ENCODE results near the gene SLC39A9. TPM values are rescaled to one million over a fixed set of nuclear protein-coding genes. Genes with fewer than 3 reads are reported as not detected.

SLC39A9 gene
- total RNA-seq, 1 donor from 2014 or later: 18.0 TPM

Other genes starting within 250 kb of the SLC39A9 start
- gene DCAF5, start 245.6 kb upstream of the SLC39A9 start, total RNA-seq: 54.0 TPM
- 17.0 TPM for gene EXD2, start 207.2 kb upstream of the SLC39A9 start, total RNA-seq
- 94.9 TPM for gene GALNT16, start 138.5 kb upstream of the SLC39A9 start, total RNA-seq
- gene ERH, start 393 bp upstream of the SLC39A9 start, total RNA-seq: 110 TPM
- gene PLEKHD1, start 86.0 kb downstream of the SLC39A9 start, total RNA-seq: 0.32 TPM
- not detected for gene CCDC177, start 176.2 kb downstream of the SLC39A9 start, total RNA-seq
- 22.4 TPM for gene SUSD6, start 212.9 kb downstream of the SLC39A9 start, total RNA-seq